ENCODE results near the gene DUSP22.
"Not testable (repeated sequence)": the region's sequence is repeated elsewhere in the genome, so short reads cannot be mapped to it uniquely, and the experiment has no call there.

DNA sequence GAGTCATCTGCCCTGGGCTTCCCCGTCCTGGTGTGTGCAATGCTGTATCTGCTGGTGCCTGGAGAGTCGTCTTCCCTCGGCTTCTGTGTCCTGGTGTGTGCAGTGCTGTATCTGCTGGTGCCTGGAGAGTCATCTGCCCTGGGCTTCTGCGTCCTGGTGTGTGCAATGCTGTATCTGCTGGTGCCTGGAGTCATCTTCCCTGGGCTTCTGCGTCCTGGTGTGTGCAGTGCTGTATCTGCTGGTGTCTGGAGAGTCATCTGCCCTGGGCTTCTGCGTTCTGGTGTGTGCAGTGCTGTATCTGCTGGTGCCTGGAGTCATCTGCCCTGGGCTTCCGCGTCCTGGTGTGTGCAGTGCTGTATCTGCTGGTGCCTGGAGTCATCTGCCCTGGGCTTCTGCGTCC, 33.8 kb downstream of the DUSP22 start:
- not testable (repeated sequence) for TF ChIP-seq POLR2A, CTCF (IDR thresholded peaks at IDR 0.05)

All from upper lobe of left lung (tissue), 4 donors.